Neutrophil (primary cell): ENCODE results near the gene VSTM4.

ENCODE experiments used
- H3K27ac ChIP-seq: fragments of 200-600 bp; sonication (generic); 2 replicates; pipeline ENCODE4 v1.5.1; 2016; ENCODE audit warnings: mild to moderate bottlenecking, moderate library complexity
- H3K27me3 ChIP-seq: fragments of 200-600 bp; sonication (generic); 2 replicates; pipeline ENCODE4 v1.6.0; 2016; ENCODE audit warnings: mild to moderate bottlenecking
- H3K36me3 ChIP-seq: fragments of 200-600 bp; sonication (generic); 2 replicates; pipeline ENCODE4 v1.5.1; 2017
- H3K4me1 ChIP-seq, 2 experiments: fragments of 200-600 bp in 1 of 2; sonication (generic) in 1 of 2; 1 replicate in 1 of 2; 2 replicates in 1 of 2; pipeline versions ENCODE4 v1.5.1 to v1.6.1; 2013 to 2016; ENCODE audit warnings: low read depth in 1 of 2, low read length in 1 of 2, mild to moderate bottlenecking in 1 of 2, moderate library complexity in 1 of 2; ENCODE audit not compliant: control insufficient read depth in 1 of 2, insufficient read depth in 1 of 2
- H3K4me3 ChIP-seq, 2 experiments: fragments of 200-600 bp in 1 of 2; sonication (generic) in 1 of 2; 1 replicate in 1 of 2; 2 replicates in 1 of 2; pipeline ENCODE4 v1.5.1; 2013 to 2016; ENCODE audit warnings: low read depth in 1 of 2, low read length in 1 of 2, mild to moderate bottlenecking in 1 of 2, moderate library complexity in 1 of 2
- H3K9me3 ChIP-seq: fragments of 200-600 bp; sonication (generic); 2 replicates; pipeline ENCODE4 v1.5.1; 2016
- TF ChIP-seq, protein P1 (sequence below): fragments of 200-600 bp; sonication (generic); IDR thresholded peaks from 2 replicates; pipeline ENCODE4 v1.5.1; 2016; ENCODE audit warnings: antibody characterized with exemption

The VSTM4 gene

DNA sequence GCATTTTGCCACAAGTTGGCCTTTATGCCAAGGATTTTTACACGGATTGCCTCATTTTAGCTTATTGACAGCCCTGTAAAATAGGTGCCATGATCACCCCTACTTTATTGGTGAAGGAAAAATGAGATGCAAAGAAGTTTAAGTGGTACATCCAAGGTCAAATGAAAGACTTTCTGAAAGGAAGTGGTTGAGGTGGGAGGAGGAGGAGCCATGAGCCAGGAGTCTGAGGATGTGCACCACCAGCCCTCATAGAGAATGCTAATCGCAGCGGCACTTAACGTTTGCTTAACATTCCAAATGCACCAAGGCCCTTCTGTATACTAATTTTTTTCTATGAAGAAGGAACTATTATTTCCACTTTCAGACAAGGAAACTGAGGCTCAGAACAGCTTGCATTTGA lies 144.7 kb downstream of the VSTM4 start:
- Histone ChIP-seq H3K4me3 (no peak overlapping the region), H3K27ac (no peak overlapping the region), H3K4me1 (no peaks in the 10 kb centered on the region), H3K27me3 (no peaks in the 10 kb centered on the region), H3K9me3 (no peaks in the 10 kb centered on the region), H3K36me3 (peaks cover 97% of the 10 kb centered on the region)
- TF ChIP-seq, protein P1, sequence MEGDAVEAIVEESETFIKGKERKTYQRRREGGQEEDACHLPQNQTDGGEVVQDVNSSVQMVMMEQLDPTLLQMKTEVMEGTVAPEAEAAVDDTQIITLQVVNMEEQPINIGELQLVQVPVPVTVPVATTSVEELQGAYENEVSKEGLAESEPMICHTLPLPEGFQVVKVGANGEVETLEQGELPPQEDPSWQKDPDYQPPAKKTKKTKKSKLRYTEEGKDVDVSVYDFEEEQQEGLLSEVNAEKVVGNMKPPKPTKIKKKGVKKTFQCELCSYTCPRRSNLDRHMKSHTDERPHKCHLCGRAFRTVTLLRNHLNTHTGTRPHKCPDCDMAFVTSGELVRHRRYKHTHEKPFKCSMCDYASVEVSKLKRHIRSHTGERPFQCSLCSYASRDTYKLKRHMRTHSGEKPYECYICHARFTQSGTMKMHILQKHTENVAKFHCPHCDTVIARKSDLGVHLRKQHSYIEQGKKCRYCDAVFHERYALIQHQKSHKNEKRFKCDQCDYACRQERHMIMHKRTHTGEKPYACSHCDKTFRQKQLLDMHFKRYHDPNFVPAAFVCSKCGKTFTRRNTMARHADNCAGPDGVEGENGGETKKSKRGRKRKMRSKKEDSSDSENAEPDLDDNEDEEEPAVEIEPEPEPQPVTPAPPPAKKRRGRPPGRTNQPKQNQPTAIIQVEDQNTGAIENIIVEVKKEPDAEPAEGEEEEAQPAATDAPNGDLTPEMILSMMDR, result no peak

DNA sequence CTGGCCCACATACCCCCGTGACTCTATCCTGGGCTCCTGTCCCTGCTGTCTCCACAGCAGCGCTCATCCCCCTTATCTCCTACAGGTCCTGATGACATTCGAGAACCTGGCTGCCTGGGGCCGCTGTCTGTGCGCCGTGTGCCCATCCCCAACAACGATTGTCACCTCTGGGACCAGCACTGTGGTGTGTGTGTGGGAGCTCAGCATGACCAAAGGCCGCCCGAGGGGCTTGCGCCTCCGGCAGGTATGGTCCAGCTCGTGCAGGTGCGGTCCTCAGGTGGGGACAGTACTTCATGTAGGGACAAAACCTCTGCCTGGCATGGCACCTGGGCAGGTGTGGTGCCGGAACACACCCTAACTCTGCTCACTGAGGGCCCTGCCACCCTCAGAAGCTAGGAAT lies 145.3 kb downstream of the VSTM4 start:
- no peak overlapping the region for H3K27ac ChIP-seq
- H3K4me1 ChIP-seq, result no peaks in the 10 kb centered on the region
- H3K4me3 ChIP-seq, result no peak overlapping the region
- TF ChIP-seq, protein P1, result no peak
- H3K27me3 ChIP-seq, result no peaks in the 10 kb centered on the region
- no peaks in the 10 kb centered on the region for H3K9me3 ChIP-seq
- H3K36me3 ChIP-seq, result peaks cover 98% of the 10 kb centered on the region

- H3K36me3 ChIP-seq, result peaks cover 100% of the 10 kb centered on the region
- no peak overlapping the region for H3K27ac ChIP-seq
- no peaks in the 10 kb centered on the region for H3K27me3 ChIP-seq
Observed at GRCh38 chr10:48968036-48968435, 147.3 kb downstream of the VSTM4 start.

DNA sequence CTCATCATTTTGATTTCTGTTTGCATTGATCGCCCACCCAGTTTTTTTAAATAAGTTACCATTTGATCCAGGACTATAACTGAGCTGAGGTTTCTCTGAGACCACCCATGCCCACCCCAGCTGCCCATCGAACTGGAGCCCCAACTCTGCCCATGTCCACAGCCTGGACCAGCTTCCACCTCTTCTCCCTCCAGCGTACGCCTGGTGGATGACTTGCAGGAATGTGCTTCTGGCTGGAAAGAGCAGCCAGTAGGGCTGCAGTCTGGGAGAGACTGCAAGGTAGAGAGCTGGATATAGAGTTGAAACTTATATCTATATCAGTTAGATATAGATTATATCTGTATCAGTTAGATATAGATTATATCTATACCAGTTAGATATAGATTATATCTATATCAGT lies 149.9 kb downstream of the VSTM4 start:
- Histone ChIP-seq H3K36me3 (peaks cover 100% of the 10 kb centered on the region), H3K9me3 (no peaks in the 10 kb centered on the region), H3K4me1 (no peaks in the 10 kb centered on the region), H3K4me3 (no peak overlapping the region), H3K27ac (no peak overlapping the region), H3K27me3 (no peaks in the 10 kb centered on the region)
- TF ChIP-seq, protein P1, result no peak

More at GRCh38 chr10:48968036-48968435, 147.3 kb downstream of the VSTM4 start:
- Histone ChIP-seq H3K4me3 (no peak overlapping the region), H3K4me1 (no peaks in the 10 kb centered on the region), H3K9me3 (no peaks in the 10 kb centered on the region)
- TF ChIP-seq, protein P1, result no peak
